ENCODE data around the gene ZC3H14.

ZC3H14 gene

DNA sequence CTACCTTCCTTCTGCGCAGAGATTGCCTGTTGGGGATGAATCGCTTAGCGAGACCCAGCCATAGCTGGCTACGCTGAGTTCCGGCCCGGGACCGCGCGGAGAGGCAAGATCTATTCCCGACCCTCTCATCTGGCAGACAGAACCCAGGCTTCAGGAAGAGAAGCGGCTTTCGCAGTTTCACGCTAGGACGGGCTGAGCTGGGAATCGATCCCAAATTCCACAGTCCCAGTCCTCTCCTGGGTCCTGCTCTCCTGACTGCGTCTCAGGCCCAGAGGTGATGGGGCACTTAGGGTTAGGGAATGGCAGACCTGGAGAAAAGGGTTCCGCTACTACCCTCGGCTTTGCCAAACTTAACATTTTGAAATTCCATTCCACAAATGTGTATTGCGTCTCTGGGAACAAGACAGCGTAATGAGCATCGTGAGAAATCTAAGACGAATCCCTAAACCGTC is 10.8 kb upstream of the ZC3H14 start:
- DNase-seq: no peak

DNA sequence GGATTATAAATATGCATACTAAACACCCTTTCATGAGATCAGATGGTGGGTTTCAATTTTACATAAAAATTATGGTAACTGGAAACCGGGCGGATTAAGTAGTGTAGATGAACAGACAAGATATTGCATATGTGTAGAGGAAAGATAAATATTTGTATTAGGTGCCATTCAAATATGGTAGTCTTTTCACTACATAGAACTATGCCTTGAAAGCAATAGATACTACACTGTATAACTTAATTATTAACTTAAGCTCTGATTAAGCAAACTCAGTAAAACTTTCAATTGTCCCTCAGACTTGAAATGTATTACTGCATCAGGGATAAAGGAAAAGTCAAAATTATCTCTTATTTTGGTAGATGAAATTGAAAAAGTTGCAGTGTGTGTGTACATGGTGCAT is 10.0 kb upstream of the ZC3H14 start:
- no peak for DNase-seq

DNA sequence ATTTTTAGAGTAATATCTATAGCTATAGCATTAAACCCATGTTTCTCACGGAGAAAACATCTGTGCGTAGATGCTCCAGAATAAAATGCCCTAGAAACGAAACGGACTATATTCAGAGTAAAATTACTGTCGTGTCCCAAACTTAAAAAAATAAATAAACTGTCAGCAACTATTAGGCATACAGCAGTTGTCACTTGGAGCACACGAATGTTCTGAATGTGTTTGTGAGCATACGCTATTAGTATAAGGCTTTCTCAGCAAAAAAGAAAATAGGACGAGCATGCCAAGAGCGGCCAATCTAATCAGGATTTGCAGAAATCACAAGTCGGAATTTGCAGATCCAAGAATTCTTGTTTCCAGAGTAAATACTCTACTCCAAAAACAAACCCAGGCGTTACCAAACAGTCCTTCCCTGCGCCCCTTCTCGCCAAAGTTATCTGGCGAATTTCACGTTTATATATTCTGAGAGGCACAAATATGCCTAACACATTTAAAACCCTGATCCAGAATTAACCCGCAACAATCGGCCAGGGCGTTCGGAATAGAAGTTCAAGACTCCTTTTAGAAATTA is 8.9 kb upstream of the ZC3H14 start:
- DNase-seq: peak; percentile 29

DNA sequence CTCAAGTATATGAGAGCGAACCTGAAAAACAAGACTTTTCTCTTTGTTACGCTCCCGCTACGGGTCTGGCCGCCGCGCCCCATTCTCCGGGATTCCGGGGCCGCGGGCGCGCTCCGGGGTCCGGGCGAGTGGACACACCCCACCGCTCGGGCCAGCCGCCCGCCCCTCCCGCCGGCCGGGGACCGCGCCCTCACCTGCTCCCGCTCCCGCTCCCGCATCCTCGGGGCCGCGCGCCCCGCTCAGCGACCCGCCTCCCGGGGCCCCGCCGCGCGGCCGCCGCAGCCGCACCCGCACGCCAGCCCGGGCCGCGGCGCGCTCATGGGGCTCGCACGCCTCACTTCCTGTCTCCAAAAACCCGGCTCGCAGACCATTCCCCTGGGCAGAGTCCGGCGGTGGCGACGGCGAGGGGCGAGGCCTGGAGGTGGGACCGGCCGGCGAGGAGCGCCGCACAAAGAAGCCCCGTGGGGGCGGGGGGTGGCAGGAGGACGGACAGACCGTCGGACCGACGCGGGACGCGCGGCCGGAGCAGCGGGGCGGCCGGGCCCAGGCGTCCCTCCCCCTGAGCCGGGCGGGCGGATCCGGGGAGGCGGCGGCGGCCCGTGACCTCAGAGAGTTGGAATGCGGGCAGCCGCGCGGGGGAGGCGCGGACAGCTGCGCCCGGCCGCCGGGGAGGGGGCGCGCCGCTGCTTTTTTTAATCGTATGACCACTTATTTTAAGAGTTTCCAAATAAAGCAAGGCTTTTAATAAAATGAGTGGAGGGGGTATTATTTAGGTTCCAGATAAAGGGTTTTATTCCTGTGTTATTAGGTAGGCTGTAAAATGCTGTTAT is 8.2 kb upstream of the ZC3H14 start, which contains the start of gene PTPN21:
TSS of gene PTPN21 (minus strand) at position 551 of the 830 bp plus-strand sequence. CDS start 4,590 bp downstream, outside the sequence.
- DNase-seq: peak; percentile 19

DNA sequence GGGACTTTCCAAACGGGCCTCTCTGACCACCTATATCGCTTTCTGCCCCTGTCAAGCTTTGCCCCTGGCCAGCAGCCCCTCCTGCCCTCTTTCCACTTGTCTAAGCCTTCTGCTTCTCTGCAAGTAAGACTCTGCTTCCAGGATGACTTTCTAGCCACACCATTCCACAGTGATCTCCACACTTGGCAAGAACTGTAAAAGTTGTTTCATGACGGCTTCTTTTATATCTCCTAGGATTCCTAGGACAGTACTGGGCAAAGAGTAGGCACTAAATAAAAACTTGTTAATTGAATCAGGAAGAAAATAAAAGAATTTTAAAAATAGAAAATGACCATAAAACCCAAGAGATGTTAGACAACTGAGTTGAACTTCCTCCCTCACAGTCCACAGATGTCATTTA is 6.3 kb upstream of the ZC3H14 start:
- DNase-seq: no peak

DNA sequence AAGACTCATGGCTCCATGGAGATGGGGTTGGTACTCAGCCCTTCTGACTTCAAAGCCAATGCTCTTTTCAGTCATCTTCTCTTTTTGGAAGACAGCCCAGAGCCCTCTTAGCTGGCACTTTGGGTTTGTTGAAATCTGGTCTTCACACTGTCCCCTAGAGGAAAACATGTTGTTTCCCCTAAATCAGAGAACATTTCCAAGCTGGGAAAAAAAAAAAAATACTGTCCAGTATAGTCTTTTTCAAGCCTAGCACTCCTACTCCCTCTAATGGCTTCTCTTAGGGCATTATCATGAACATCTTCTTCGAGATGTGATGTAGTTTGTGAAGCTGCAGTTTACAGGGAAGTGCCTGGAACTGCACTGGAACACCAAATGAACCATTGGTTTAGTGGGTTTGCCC is 3.0 kb upstream of the ZC3H14 start:
- DNase-seq: no peak

DNA sequence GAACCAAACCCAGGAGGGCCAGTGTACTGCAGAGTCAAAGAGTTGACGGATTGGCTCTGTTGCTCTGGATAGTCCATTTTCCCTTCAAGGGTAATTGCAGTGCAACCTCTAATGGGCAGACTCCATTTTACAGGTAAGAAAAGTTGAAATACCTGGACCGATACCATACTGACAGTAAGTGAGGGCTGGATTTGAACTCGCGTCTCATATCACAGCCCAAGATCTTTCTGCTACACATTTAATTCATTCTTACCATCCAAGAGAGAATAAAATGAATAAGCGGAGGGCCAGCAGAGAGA is 356 bp upstream of the ZC3H14 start:
- DNase-seq: no peak

DNA sequence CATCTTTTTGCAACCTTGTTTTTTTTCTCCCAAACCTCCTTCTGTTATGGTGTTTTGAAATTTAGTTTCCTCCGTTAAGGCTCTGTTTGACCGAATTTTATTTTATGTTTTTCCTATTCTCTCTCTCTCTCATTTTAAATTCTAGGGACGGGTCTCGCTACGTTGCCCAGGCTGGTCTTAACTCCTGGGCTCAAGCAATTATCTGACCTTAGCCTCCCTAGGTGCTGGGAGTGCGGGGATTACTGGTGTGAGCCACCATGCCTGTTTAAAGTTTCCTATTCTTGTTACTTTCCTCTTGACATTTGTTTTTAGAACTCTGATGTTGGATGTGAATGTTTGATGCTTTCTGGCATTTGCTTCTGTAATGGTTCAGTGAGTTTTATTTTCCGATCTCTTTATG is 1.0 kb downstream of the ZC3H14 start:
- DNase-seq: no peak

DNA sequence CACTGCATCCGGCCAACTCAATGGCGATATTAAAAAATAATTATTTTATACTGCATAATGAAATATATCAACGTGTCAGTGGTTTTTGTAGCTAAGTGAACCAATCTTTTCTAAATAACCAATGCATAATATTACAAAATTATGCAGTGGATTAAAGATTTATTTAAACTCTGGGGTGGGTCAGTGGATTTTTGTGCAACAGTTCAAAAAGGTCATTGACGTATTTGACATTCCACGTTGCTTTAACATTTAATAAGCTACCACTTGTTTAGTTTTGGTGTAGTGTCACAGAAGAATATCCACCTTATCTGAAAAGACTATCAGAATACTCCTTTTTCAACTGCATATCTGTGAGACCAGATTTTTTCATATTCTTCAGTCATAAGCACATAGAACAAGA is 2.6 kb downstream of the ZC3H14 start:
- no peak for DNase-seq

DNA sequence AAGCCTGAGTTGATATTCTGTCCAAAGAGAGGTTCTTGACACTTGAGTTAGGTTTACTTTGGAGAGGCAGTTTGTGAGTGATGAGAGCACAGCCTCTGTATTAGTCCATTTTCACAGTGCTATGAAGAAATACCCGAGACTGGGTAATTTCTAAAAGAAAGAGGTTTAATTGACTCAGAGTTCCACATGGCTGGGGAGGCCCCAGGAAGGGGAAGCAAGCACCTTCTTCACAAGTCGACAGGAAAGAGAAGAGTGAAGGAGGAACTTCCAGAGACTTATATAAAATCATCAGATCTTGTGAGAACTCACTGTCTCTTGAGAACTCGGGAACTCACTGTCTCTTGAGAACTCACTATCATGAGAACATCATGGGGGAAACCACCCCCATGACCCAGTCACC is 5.4 kb downstream of the ZC3H14 start:
- DNase-seq: no peak

DNA sequence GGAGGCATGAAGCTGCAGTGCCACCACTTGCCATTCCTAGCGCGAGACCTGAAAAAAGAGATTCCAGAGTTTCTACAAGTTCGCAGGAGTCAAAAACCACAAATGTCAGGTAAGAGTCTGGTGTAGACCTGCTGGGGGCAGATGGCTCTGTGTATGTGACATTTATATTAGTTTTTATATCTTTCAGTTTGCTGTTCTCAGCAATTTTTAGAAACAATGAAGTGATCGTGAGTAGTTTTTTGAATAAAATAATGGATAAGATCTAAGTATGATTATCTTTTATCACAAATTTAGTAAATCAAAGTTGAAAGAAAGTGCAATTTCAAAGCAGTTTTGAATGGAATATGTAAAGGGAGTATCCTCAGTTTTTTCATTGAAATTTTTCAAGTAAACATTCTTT is 9.3 kb downstream of the ZC3H14 start:
- DNase-seq: no peak

DNA sequence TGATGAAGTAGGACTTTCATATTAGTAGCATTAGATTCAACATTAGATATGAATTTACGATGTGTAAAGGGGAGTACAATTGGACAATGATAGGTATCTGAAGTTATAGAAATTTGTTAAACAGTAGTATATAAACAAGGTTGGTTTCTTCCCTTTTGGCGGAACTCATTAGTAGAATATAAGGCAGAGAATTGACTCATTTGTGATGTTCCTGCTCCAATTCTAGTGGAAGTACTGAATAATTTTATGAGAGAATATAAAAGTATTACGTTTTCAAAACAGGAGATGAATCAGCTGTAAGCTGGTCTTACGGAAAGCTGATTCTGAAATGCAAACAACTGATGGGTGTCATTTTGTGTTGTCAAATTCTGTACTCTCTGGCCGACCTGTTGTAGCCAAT is 13.4 kb downstream of the ZC3H14 start:
- DNase-seq: no peak

DNA sequence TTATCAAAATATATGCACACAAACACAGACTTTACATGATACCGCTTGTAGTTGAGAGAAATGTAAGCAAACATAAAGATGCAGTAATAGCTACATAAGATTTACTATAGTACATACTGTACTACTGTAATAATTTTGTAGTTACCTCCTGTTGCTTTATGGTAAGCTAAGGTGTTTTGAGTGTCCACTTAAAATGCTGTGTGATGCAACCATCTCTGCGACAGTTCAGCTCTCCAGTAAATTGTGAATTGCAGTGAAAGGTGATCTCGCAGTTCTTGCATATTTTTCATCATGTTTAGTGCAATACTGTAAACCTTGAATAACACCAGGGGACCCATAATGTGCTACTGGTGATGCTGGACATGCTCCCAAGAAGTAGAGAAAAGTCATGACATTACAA is 21.6 kb downstream of the ZC3H14 start:
- no peak for DNase-seq

DNA sequence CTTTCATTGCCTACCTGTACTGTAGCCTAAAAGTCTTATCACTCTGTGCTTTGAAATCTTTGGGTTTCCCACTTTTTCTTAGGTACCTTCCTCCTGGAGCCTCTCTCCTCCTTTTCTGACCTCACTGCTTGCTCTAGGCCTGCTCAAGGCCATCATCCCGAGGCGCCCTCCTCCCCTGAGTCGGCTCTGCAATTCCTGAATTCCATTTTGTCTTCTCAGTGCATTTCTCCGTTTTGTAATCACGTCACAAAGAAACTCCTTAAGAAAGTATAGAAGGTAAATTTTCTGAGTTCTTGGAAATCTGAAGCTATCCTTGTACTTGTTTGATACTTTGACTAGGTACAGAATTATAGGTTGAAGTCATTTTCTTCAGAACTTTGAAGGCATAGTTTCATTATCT is 25.2 kb downstream of the ZC3H14 start:
- no peak for DNase-seq

DNA sequence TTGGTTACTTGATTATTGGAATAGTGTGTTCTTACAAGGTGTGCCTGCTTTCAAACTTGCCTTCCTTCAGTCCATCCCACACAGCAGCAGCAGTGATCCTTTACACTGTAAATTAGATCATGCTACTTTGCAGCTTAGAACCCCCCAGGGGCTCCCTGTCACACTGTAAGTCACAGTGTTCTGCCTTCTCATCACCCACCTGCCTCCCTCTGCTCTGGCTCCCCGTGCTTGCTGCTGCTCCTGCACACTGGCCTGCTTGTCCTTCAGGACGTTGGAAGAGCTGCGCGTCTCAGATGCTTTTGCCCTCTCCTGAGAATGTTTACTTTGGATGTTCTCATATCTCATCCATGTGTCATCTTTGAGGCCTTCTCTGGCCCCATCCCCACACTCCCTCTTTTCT is 27.3 kb downstream of the ZC3H14 start:
- no peak for DNase-seq

DNA sequence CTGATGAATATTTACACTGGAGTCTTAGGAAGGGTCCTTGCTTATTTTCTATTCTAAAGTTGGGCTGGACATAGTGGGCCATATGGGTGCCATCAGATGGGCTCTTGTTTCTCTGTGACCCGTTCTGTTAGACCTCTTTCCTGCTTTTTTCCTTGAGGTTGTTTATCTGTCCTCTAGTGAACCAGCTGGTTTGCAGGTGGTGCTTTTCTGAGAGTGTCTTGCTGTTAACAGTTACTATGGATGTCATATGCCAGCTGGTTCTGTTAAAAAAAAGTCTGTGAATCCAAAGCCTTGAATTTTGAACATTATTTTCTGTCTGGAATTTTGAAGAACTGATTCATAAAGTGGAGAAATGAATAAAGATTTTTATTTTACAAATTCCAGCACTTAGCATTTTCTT is 29.2 kb downstream of the ZC3H14 start:
- DNase-seq: no peak

DNA sequence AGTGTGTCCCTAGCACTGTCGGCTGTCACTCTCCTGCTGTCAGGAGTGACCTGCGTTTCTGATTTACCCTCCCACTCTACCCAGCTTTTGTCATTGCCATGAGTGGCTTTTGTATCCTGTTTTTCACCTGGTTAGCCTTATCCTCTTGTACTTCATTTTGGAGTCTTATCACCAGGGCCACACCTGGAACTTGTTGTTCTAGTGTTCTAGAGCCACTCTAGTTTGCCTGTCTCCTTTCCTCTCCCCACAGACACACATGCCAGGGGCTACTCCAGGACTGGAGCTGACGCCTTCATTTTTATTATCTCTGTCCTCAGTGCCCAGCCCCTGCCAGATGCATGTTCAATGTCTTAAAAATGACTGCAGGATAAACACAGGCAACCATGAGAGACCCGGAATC is 34.2 kb downstream of the ZC3H14 start:
- DNase-seq: no peak

DNA sequence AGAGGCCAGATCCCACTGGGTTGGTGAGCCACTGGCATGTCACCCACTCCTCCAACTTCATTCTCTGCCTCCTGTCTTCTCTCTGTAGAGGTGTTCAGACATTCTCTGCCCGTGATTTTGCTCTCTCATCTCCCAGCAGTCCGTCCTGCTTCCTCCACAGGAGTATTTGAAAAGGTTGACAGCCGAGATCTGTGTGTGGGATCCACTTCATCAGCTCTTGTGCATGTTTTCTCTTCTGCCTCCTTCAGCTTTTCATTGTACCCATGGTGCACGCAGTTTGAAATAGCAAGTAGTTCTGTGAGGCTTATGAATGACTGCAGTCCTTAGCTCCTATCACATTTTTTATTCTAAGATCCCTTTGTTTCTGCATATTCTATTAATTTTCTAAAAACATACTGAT is 34.8 kb downstream of the ZC3H14 start:
- DNase-seq: no peak

DNA sequence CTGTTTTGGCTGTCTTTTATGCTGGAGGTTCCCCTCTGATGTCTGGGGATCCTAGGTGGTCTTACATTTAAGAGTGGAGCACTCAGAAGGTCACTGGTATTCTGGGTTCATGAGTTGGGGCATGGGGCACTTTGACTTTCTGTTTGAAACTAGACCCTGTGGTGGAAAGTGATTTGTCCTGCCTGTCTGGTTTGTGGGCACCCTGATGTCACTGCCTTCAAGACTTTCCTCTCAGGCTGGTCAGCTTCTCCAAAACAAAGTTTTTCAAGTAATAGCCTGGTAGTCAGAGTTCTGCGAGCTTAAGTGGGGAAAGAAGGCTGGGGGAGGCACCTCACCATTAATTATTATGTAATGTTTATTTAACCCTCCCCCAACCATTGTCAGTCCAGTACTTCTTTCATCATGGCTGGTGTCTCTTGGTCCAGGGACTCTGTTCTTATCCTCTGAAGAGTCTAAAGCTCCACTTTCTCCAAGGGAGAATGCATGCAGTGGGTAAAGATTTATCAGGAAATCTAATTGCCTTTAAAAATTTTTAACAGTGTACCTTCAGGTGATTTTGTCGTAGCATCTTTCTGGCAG is 35.3 kb downstream of the ZC3H14 start:
- DNase-seq: no peak

DNA sequence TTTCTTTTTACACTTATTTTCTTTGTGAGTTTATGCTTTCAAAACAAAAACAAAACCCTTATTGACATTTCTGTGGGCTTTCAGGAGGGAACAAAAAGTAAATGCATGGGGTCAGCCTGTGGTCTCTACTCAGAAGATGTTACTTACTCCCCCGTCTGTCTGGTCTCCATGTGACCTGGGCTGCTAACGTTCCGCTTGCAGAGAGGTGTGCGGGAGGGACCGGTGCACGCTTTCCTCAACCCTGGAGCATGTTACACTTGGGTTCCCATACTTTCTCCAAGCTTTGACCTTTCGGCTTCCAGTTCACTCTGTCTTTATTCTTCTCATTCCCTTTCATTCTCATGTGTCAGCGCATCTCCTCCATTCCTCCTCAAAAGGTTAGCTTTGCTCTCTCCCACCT is 36.5 kb downstream of the ZC3H14 start:
- DNase-seq: no peak

DNA sequence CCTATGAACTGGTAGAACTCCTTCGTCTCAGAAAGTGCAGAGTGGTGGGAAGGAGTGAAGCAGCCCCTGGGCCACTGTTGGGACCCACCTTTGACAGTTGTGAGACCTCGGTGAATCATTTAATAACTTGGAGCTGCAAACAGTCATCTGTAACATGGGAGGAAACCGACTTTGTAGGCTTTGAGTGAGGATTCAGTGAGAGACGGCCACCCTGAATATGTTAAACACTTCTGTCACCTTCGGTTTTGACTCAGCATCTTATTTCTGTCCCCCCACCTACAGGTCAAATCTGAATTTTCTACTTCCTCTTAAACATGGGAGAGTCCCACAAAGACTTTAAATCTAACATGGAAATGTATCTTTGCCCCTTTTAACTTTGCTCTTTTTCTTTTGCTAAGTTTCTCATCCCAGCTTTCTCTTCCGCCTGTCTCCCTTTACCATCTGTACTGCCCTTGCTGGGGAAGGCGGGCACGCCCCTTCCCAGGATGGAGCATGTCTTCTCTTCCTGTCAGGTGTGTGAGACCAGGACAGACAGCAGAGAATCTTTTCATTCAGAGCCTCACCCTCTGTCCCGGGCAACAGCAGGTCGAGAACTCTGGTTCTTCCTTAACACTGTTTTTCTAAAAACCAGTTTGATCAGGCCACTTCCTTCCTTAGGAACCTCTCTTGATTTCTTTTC is 37.1 kb downstream of the ZC3H14 start:
- no peak for DNase-seq

DNA sequence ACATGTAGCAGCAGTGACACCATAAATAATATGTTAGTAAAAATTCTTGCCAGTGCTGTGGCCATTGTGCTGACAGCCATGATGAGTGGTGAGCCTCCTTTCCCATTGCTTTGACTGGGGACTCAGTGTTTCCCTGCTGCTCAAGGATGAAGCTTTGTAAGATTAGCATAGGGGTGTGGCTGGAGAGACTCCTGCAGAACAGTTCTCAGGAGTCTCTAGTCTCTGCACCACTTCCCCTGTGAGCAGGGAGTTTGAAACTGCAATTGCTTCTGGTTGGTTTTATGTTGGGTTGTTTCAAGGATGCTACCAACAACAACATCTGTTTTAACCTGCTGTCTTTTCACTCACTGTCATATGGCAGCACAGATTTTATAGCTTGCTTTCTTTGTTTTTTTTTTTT is 41.4 kb downstream of the ZC3H14 start:
- no peak for DNase-seq

DNA sequence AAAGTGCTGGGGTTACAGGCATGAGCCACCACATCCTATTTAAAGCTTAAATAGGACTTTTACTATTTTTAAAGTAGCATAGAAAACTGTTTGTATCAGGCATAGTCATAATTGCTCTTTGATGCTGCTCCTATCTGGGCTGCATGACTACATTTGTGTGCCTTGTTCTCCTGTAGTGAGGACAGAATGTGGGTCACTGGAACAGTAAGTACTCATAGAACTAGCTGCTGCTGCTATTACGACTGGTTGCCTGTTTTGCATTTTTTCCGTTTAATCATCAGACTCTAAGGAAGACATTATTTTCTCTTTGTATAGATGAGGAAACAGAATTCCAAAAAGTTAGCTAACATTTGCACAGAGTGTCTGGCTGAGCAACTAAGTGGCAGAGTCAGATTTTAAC is 42.8 kb downstream of the ZC3H14 start:
- no peak for DNase-seq

DNA sequence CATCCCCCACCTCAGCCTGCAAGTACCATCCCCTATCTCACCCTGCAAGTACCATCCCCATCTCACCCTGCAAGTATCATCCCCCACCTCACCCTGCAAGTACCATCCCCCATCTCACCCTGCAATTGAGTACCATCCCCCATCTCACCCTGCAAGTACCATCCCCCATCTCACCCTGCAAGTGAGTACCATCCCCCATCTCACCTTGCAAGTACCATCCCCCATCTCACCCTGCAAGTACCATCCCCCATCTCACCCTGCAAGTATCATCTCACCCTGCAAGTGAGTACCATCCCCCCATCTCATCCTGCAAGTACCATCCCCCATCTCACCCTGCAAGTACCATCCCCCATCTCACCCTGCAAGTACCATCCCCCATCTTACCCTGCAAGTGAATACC is 45.0 kb downstream of the ZC3H14 start:
- DNase-seq: no peak

All from NCI-H510A treated with DMSO at 0.1 percent for 48 hours (cell line).